CD4-positive, alpha-beta T cell treated with Interleukin-15 for 4 hours (primary cell): ENCODE results near the gene MED12L.
A peak's percentile ranks its signal among the peaks of the same experiment; 100 is the strongest.

Experiments used
- DNase-seq: peaks from one replicate; pipeline ENCODE4 v3.0.0-alpha.2; 2020; ENCODE audit warnings: low spot score

The MED12L gene

DNA sequence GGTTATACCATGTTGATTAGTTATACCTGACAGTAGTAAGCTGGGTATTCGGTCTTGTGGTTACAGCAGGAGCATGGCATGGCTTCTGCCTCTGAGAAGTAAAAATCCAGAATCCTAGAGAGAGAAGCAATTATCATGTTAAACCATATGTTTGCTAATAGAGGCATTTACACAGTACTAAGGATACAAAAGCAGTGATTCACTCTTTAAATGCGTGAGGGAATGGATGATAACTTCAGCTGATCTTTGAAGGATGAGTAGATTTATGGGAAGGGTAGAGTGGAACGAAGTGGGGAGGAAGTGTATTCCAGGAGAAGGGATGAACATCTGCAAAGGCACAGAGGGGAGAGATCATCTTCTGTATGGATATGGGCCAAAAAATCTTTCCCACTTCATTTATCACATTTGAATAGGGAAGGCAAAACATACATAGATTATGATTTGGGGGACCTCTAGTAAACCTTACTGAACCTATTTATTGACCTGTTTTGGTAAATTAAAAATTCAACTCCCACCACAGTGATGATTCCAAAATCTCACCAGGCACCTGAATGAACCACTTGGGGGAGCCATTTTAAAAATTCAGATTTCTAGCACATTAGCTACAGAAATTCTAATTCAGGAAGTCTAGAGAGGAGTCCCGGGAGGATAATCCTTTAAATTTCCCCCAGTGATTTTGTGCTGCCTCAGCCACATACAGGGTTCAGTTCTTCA is 340.3 kb downstream of the MED12L start:
- DNase-seq, result no peak

GRCh38 chr3:151426341-151426657 is 340.8 kb downstream of the MED12L start:
- DNase-seq, result no peak

- no peak for DNase-seq
Observed at GRCh38 chr3:151428386-151428785, 342.9 kb downstream of the MED12L start.

GRCh38 chr3:151430821-151431484 is 345.5 kb downstream of the MED12L start:
- no peak for DNase-seq

GRCh38 chr3:151431940-151432339 is 346.5 kb downstream of the MED12L start:
- no peak for DNase-seq

DNA sequence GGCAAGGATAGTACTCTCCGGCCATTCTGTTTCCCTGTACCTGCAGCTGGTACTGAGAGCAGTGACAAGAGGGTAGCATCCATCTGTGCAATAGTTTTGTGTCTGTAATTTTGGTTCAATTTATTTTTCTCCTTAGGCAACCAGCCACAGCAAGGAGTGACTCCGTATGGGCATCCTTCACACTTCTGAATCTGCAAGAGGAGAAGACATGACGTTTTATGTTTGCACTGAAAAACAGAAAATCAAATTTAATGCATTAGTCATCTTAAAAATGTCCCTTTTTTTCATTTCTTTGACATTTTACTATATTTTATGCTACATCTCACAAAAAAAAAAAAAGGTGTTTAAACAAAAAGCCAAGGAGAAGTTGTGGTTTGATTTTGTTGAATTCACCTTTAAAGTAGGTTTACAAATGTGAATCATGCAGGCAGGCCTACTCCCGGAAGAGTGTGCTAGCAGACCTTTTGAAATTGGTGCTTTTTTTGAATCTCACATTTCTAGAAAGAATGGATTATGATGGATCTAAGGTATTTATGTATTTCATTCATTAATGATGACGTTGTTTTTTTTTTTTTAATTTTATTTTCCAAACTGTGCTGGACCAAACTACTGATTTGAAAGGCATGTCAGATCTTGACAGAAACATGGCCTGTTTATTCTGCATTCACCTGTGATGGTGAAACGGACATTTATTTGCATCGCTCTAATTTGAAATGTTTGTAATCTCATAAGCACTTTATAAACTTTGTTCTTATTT is 347.3 kb downstream of the MED12L start:
- no peak for DNase-seq

DNA sequence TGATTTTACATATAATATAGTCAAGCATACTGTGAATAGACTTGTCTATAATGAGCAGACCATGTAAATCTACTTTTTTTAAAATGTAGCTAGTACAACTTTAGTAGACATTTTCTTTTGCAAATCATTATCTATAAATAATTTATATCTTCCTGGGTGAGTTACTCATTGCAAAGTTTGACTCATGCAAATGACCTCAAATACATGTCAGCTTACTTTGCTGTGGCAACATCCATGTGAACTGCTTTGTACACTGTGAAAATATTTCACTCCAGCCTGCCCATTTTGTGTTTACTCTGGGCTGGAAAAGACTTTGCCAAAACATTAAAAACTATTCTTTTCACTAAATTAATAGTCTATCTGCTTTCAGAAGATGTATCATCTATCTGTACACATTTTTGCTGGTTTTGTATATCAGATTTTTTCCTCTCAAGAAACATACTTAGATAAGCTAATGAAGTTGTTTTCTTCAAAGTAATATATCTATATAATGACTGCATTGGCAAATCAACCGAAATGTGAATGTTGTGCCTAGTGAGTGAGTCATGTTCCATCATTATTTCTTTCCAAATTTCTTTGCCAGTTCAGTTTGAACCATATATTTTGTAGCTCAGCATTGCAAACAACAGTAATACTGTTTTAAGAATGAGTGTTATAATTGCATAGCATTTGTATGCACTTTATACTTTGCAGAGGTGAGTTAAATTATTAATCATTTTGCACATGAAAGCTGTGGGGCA is 348.9 kb downstream of the MED12L start:
- DNase-seq, result no peak

DNA sequence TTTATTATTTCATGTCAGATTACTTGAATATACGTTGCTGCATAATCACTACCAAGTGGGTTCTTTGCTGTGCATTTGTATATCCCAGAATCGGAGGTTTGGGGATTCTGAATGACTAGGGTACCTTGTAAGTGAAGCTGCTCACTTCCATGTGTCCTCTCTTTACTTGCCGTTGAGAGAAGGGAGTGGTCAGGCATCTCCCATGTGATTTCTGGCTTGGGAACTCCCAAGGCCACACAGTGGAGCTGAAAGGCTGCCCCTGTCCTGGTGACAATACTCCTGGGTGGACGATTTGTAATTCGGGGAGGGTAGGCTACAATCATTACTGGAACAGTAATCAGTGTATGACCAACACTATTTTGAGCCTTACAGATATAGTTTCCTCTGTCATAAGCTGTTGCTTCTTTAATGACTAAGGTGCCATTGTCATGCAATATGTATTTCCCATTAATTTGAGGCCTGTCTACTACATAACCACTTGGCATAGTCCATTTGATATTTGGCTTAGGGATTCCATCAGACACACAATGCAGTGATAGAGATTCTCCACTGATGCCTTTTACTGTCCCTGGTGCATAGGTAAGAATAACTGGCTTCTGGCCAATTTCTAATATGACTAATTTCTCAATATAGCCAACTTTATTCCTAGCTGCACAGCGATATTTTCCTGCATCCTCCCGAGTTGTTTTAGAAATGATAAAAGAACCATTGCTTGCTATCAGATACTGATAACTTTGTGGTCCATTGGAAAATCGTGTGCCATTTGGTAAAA is 351.4 kb downstream of the MED12L start:
- no peak for DNase-seq

- no peak for DNase-seq
Observed at GRCh38 chr3:151437906-151438305, 352.4 kb downstream of the MED12L start.

GRCh38 chr3:151439652-151440125 is 354.2 kb downstream of the MED12L start:
- peak; percentile 33 for DNase-seq

DNA sequence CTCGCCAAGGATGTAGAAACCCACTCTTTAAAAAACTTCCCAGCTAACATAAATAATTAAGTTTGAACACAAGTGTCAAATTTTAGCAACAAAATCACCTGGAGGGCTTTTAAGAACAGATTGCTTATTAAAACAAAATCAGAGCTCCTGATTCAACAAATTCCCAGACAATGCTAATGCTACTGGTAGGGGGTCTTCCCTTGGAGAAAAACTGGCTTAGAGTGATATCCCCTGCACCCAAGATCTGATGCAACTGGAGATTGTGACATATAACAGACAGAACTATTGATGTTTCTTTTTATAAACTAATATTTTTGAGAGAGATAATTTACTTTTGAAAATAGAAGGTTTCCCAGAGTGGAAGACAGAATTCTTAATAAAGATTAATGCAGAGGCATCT is 355.5 kb downstream of the MED12L start:
- no peak for DNase-seq

- no peak for DNase-seq
Observed at GRCh38 chr3:151443583-151443982, 358.1 kb downstream of the MED12L start.

DNA sequence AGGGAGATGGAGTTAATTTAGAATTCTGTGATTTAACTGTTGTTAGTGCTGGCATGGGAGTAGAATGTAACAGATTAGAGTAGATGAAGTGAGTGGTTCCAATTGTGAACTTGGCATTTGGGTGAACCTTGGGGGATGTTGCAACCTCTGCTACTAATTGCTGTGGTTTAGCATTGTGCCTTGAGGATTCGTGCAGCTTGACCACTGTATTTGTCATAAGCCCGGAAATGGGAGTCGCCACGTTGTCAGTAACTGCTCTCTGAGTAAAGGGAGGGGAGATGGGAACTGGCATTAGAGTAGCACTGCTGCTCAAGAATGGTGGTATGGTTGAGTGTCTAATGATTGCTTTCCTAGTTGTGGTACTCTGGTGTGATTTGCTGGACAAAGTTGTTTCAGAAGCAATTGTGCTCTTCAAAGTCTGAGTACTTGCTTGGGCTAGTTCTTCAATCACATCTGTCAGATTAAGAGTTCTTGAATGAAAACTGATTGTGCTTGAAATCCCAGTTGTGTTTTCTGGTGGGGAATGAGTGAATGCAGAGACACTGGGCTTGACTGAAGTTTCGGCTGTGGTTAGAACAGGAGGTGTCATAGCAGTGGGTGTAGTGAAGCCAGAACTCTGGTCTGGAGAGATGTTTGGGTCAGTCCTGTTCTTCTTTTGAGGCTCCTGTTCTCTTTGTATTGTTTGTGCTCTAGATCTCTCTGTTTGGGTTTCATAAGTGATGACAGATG is 360.0 kb downstream of the MED12L start:
- no peak for DNase-seq

DNA sequence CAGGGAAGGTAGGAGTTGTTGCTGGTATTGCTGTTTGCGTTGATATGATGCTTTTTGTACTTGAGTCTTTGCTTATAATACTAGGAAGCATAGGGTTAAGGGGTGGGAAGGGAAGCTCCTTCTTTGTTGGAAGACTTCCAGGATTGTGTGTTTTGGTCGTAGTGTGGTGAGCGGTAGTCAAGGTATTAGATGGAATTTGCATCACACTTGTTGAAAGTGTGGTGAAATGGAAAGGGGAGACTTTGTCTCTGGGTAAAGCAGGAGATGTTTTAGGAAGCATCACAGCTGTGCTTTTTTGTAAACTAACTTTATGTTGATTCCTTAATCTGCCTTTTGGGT is 360.5 kb downstream of the MED12L start:
- no peak for DNase-seq

- no peak for DNase-seq
Observed at GRCh38 chr3:151452368-151452767, 366.9 kb downstream of the MED12L start.

- DNase-seq, result no peak
Observed at GRCh38 chr3:151452841-151453240, 367.4 kb downstream of the MED12L start.

- no peak for DNase-seq
Observed at GRCh38 chr3:151456065-151456464, 370.6 kb downstream of the MED12L start.

- DNase-seq, result no peak
Observed at GRCh38 chr3:151459358-151459757, 373.9 kb downstream of the MED12L start.

- DNase-seq, result no peak
Observed at GRCh38 chr3:151460228-151460627, 374.8 kb downstream of the MED12L start.

DNA sequence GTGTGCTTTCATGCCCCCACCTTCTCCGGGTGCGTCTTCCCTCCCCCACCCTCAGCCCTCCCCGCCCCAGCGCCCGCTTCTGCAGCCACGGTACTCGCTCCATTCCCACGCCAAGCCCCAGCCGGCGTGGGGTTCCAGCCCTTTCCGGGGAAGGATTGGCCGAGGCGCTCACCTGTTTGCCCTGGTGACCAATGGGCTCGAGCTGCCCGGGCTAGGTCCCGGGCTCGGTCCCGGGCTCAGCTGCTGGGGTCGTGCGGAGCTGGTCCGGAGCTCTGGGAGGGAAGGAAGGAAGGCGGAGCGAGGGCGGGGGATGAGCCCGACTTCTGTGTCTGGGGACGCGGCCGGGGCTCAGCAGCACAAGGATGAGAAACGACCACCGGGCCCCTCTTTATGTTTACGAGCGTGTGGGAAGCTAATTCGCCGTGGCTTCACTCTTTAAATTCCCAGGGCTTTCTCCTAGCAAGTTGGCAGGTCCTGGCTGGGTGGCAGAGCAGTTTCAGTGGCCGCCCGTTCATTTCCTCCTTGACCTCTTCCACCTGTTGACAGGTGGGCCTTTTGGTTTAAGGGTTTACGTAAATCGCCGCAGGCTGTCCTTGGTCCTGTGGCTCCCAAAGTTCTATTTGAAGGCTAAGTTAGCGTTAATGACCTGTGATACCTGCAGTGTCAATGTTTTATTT is 375.4 kb downstream of the MED12L start, which contains the start of gene IGSF10:
TSS of gene IGSF10 (minus strand) at position 288 of the 677 bp plus-strand sequence. CDS start 2,352 bp downstream, outside the sequence.
- no peak for DNase-seq
